MM.1S (cell line): ENCODE data around the gene HIVEP2.
A peak's percentile ranks its signal among the peaks of the same experiment; 100 is the strongest.

ENCODE experiments used
- DNase-seq: peaks from one replicate; pipeline ENCODE4 v3.0.0-alpha.2; 2015
- H2AFZ ChIP-seq: fragments of 300-600 bp; sonication (generic); 2 replicates; pipeline ENCODE4 v1.6.0; 2016; ENCODE audit warnings: antibody characterized with exemption, low read length
- H3F3A ChIP-seq: fragments of 300-600 bp; sonication (generic); 2 replicates; pipeline ENCODE4 v1.6.1; 2016; ENCODE audit warnings: mild to moderate bottlenecking, antibody characterized with exemption, low read length, moderate library complexity, mixed read lengths; ENCODE audit not compliant: insufficient read depth
- H3K27ac ChIP-seq: fragments of 300-600 bp; sonication (generic); 2 replicates; pipeline ENCODE4 v1.5.1; 2016; ENCODE audit warnings: mild to moderate bottlenecking, low read length
- H3K27me3 ChIP-seq: fragments of 300-600 bp; sonication (generic); replicated peaks from 2 replicates; pipeline ENCODE4 v1.6.0; 2016; ENCODE audit warnings: low read length; ENCODE audit not compliant: insufficient read depth
- H3K36me3 ChIP-seq: fragments of 300-600 bp; sonication (generic); replicated peaks from 2 replicates; pipeline ENCODE4 v1.6.1; 2016; ENCODE audit warnings: mild to moderate bottlenecking, low read length, mixed read lengths; ENCODE audit not compliant: insufficient read depth
- H3K4me1 ChIP-seq: fragments of 300-600 bp; sonication (generic); 2 replicates; pipeline ENCODE4 v1.6.1; 2016; ENCODE audit warnings: low read length, mixed read lengths
- H3K4me2 ChIP-seq: fragments of 300-600 bp; sonication (generic); 2 replicates; pipeline ENCODE4 v1.6.0; 2016; ENCODE audit warnings: low read depth, low read length
- H3K4me3 ChIP-seq: fragments of 300-600 bp; sonication (generic); 2 replicates; pipeline ENCODE4 v1.5.1; 2016; ENCODE audit warnings: low read length, mixed read lengths
- H3K79me2 ChIP-seq: fragments of 300-600 bp; sonication (generic); 2 replicates; pipeline ENCODE4 v1.6.1; 2016; ENCODE audit warnings: mixed run types, low read length, mixed read lengths
- H3K9ac ChIP-seq: fragments of 300-600 bp; sonication (generic); 2 replicates; pipeline ENCODE4 v1.6.1; 2016; ENCODE audit warnings: low read length, mixed read lengths
- H3K9me2 ChIP-seq: fragments of 300-600 bp; sonication (generic); replicated peaks from 2 replicates; pipeline ENCODE4 v1.6.1; 2016; ENCODE audit warnings: mild to moderate bottlenecking, low read length, mixed read lengths; ENCODE audit not compliant: insufficient read depth
- H3K9me3 ChIP-seq: fragments of 300-600 bp; sonication (generic); replicated peaks from 2 replicates; pipeline ENCODE4 v1.6.1; 2016; ENCODE audit warnings: mild to moderate bottlenecking, low read length, mixed read lengths; ENCODE audit not compliant: insufficient read depth
- H4K20me1 ChIP-seq: fragments of 300-600 bp; sonication (generic); 2 replicates; pipeline ENCODE4 v1.6.1; 2016; ENCODE audit warnings: mild to moderate bottlenecking, low read length, moderate library complexity, mixed read lengths; ENCODE audit not compliant: insufficient read depth
- CTCF ChIP-seq: fragments of 300-600 bp; sonication (generic); IDR thresholded peaks from 2 replicates; pipeline ENCODE4 v1.5.1; 2016; ENCODE audit warnings: antibody characterized with exemption, low read length, mixed read lengths
- EZH2 ChIP-seq: fragments of 300-600 bp; sonication (generic); optimal IDR thresholded peaks from 2 replicates; pipeline ENCODE3; 2017; ENCODE audit warnings: low read depth, mild to moderate bottlenecking, antibody characterized with exemption, low read length, mixed read lengths
- EZH2phosphoT487 ChIP-seq: fragments of 300-600 bp; sonication (generic); IDR thresholded peaks from 2 replicates; pipeline ENCODE4 v1.6.1; 2018; ENCODE audit warnings: antibody characterized with exemption, low read length

The HIVEP2 gene

GRCh38 chr6:142945049-142945445, at the start of gene HIVEP2:
Gene HIVEP2 (minus strand): TSS chr6:142945176. CDS start chr6:142774738, 170,438 bp downstream.
- TF ChIP-seq EZH2: no peak
- no peak for TF ChIP-seq EZH2phosphoT487
- TF ChIP-seq CTCF: no peak
- Histone ChIP-seq H4K20me1 (no peaks in the 10 kb centered on the region), H3K79me2 (peaks cover 30% of the 10 kb centered on the region), H2AFZ (peak within 1 kb of the TSS; percentile 61), H3K9ac (peak within 1 kb of the TSS; percentile 97), H3K36me3 (no peaks in the 10 kb centered on the region), H3K27ac (peak within 1 kb of the TSS; percentile 94), H3K4me3 (peak within 1 kb of the TSS; percentile 82), H3K4me2 (peak within 1 kb of the TSS; percentile 56), H3K9me2 (no peaks in the 10 kb centered on the region), H3K9me3 (no peaks in the 10 kb centered on the region), H3F3A (peaks cover 31% of the 10 kb centered on the region), H3K4me1 (peaks cover 7% of the 10 kb centered on the region; the same call in 1 of the 2 replicates), H3K27me3 (no peaks in the 10 kb centered on the region)
- DNase-seq: peak; percentile 66

GRCh38 chr6:142993977-142994376, 49.0 kb upstream of the HIVEP2 start:
- H3K27me3 ChIP-seq: no peaks in the 10 kb centered on the region
- no peak overlapping the region for H3K4me2 ChIP-seq
- no peak overlapping the region for H2AFZ ChIP-seq
- TF ChIP-seq EZH2 (no peak), CTCF (no peak), EZH2phosphoT487 (no peak)
- no peaks in the 10 kb centered on the region for H3F3A ChIP-seq
- H3K9ac ChIP-seq: no peak overlapping the region
- DNase-seq: no peak
- no peaks in the 10 kb centered on the region for H3K4me1 ChIP-seq
- H3K9me2 ChIP-seq: no peaks in the 10 kb centered on the region
- no peaks in the 10 kb centered on the region for H4K20me1 ChIP-seq
- no peaks in the 10 kb centered on the region for H3K79me2 ChIP-seq
- H3K4me3 ChIP-seq: no peak overlapping the region
- H3K27ac ChIP-seq: no peak overlapping the region
- H3K9me3 ChIP-seq: no peaks in the 10 kb centered on the region
- no peaks in the 10 kb centered on the region for H3K36me3 ChIP-seq

GRCh38 chr6:142987490-142987889, 42.5 kb upstream of the HIVEP2 start:
- Histone ChIP-seq H3K4me2 (no peak overlapping the region), H3K9me2 (no peaks in the 10 kb centered on the region), H3K27ac (no peak overlapping the region), H3K4me1 (no peaks in the 10 kb centered on the region), H3F3A (no peaks in the 10 kb centered on the region), H3K9me3 (no peaks in the 10 kb centered on the region), H3K9ac (no peak overlapping the region), H3K79me2 (no peaks in the 10 kb centered on the region), H2AFZ (no peak overlapping the region), H3K36me3 (no peaks in the 10 kb centered on the region), H3K27me3 (no peaks in the 10 kb centered on the region), H3K4me3 (no peak overlapping the region), H4K20me1 (no peaks in the 10 kb centered on the region)
- no peak for TF ChIP-seq CTCF
- TF ChIP-seq EZH2: no peak
- TF ChIP-seq EZH2phosphoT487: no peak
- no peak for DNase-seq
